ENCODE results near the gene RIN3. TPM values are rescaled to one million over a fixed set of nuclear protein-coding genes. Genes with fewer than 3 reads are reported as not detected.

RIN3 gene
- total and polyA plus RNA-seq, 4 donors: 5.0 to 15.6 (median 9.0) TPM

DNA sequence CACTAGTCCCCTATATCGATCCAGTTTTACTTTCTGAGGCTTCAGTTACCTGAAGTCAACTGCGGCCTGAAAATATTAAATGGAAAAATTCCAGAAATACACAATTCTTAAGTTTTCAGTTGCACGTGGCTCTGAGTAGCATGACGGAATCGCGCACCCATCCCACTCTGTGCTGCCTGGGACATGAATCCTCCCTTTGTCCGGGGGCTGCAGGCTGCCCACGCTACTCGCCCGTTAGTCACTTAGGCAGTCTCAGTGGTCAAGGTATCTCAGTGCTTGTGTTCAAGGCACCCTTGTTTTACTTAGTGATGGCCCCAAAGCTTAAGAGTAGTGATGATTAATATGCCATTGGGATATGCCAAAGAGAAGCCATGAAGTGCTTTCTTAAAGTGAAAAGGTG lies 188.2 kb downstream of the RIN3 start:
- Histone ChIP-seq H3K4me3 (ENCODE audit: low read depth in 1 of 3, low read length in 3 of 3) (no peak overlapping the region), H3K36me3 (ENCODE audit: control insufficient read depth in 4 of 4, insufficient read depth in 3 of 4, low read depth in 1 of 4, low read length in 3 of 4) (peaks cover 0 to 12% (median 5%) of the 10 kb centered on the region in 4 donors), H3K27ac (ENCODE audit: low read depth in 1 of 2, low read length in 2 of 2) (no peak overlapping the region), H3K9ac (ENCODE audit: low read depth in 1 of 2, low read length in 2 of 2) (no peak overlapping the region), H3K9me3 (ENCODE audit: control insufficient read depth in 4 of 4, low read length in 3 of 4) (no peaks in the 10 kb centered on the region), H3K4me1 (ENCODE audit: control insufficient read depth in 4 of 4, insufficient read depth in 4 of 4, low read length in 3 of 4) (peaks cover 0 to 5% (median 0%) of the 10 kb centered on the region in 4 donors), H3K27me3 (ENCODE audit: control insufficient read depth in 4 of 4, insufficient read depth in 4 of 4, low read length in 3 of 4) (no peaks in the 10 kb centered on the region)
- 95% methylated on average over 10 of the region's 10 CpGs for WGBS
- DNase-seq (ENCODE audit: low spot score): no peak
- TF ChIP-seq, protein P1, sequence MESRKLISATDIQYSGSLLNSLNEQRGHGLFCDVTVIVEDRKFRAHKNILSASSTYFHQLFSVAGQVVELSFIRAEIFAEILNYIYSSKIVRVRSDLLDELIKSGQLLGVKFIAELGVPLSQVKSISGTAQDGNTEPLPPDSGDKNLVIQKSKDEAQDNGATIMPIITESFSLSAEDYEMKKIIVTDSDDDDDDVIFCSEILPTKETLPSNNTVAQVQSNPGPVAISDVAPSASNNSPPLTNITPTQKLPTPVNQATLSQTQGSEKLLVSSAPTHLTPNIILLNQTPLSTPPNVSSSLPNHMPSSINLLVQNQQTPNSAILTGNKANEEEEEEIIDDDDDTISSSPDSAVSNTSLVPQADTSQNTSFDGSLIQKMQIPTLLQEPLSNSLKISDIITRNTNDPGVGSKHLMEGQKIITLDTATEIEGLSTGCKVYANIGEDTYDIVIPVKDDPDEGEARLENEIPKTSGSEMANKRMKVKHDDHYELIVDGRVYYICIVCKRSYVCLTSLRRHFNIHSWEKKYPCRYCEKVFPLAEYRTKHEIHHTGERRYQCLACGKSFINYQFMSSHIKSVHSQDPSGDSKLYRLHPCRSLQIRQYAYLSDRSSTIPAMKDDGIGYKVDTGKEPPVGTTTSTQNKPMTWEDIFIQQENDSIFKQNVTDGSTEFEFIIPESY (IDR thresholded peaks at IDR 0.05): no peak
- TF ChIP-seq JUND (IDR thresholded peaks at IDR 0.05) (no peak), HNF4A (conservative IDR thresholded peaks at IDR 0.05) (no peak), YY1 (IDR thresholded peaks at IDR 0.05) (no peak), EGR1 (IDR thresholded peaks at IDR 0.05; ENCODE audit: low read depth in 2 of 2) (no peak), FOXA1 (IDR thresholded peaks at IDR 0.05) (no peak), TAF1 (conservative IDR thresholded peaks at IDR 0.05) (no peak), REST (IDR thresholded peaks at IDR 0.05) (no peak), NR2F2 (IDR thresholded peaks at IDR 0.05) (no peak), SP1 (IDR thresholded peaks at IDR 0.05) (no peak), GABPA (IDR thresholded peaks at IDR 0.05 in 1 of 2, conservative IDR thresholded peaks at IDR 0.05 in 1 of 2) (no peak), HNF4G (IDR thresholded peaks at IDR 0.05) (no peak), FOXA2 (IDR thresholded peaks at IDR 0.05) (no peak), RAD21 (IDR thresholded peaks at IDR 0.05) (no peak), RXRA (IDR thresholded peaks at IDR 0.05) (no peak)
- TF ChIP-seq, protein P2, sequence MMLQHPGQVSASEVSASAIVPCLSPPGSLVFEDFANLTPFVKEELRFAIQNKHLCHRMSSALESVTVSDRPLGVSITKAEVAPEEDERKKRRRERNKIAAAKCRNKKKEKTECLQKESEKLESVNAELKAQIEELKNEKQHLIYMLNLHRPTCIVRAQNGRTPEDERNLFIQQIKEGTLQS (IDR thresholded peaks at IDR 0.05): no peak
- TF ChIP-seq, protein P3, sequence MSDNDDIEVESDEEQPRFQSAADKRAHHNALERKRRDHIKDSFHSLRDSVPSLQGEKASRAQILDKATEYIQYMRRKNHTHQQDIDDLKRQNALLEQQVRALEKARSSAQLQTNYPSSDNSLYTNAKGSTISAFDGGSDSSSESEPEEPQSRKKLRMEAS (IDR thresholded peaks at IDR 0.05): no peak
- TF ChIP-seq, protein P4, sequence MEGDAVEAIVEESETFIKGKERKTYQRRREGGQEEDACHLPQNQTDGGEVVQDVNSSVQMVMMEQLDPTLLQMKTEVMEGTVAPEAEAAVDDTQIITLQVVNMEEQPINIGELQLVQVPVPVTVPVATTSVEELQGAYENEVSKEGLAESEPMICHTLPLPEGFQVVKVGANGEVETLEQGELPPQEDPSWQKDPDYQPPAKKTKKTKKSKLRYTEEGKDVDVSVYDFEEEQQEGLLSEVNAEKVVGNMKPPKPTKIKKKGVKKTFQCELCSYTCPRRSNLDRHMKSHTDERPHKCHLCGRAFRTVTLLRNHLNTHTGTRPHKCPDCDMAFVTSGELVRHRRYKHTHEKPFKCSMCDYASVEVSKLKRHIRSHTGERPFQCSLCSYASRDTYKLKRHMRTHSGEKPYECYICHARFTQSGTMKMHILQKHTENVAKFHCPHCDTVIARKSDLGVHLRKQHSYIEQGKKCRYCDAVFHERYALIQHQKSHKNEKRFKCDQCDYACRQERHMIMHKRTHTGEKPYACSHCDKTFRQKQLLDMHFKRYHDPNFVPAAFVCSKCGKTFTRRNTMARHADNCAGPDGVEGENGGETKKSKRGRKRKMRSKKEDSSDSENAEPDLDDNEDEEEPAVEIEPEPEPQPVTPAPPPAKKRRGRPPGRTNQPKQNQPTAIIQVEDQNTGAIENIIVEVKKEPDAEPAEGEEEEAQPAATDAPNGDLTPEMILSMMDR (IDR thresholded peaks at IDR 0.05; ENCODE audit: low read depth, low read length, missing input control): no peak

Measured in liver (tissue), 9 donors.